ENCODE data around the gene DRAM1.

GRCh38 chr12:101847325-101847724 lies 30.1 kb upstream of the DRAM1 start:
- TF ChIP-seq CTCF (IDR thresholded peaks at IDR 0.05; ENCODE audit: insufficient read depth, low read length) (no peak), POLR2AphosphoS5 (IDR thresholded peaks at IDR 0.05; ENCODE audit: low read depth) (no peak), REST (IDR thresholded peaks at IDR 0.05; ENCODE audit: insufficient replicate concordance, low read depth) (no peak)

Data from HL-60 (cell line).